Measurements from ENCODE around the gene FAM83B. TPM values are rescaled to one million over a fixed set of nuclear protein-coding genes. Genes with fewer than 3 reads are reported as not detected.

FAM83B gene
- total and polyA plus RNA-seq, 10 of the 15 experiments (the other 5 are each of a cell fraction or from before 2014, with no cell fraction given), result 0.05 TPM; not detected in 9

- TF ChIP-seq CEBPB (IDR thresholded peaks at IDR 0.05; ENCODE audit: borderline replicate concordance in 1 of 2, low read depth in 2 of 2, low read length in 2 of 2), result no peak
- TF ChIP-seq ZBTB4 (CRISPR knock-in tag; IDR thresholded peaks at IDR 0.05), result no peak
- TF ChIP-seq LARP7 (IDR thresholded peaks at IDR 0.05), result no peak
- no peak for TF ChIP-seq BCLAF1 (IDR thresholded peaks at IDR 0.05)
- TF ChIP-seq FOXM1 (IDR thresholded peaks at IDR 0.05; ENCODE audit: low read depth, low read length), result no peak
- TF ChIP-seq YY1 (IDR thresholded peaks at IDR 0.05; ENCODE audit: low read depth, low read length), result no peak
- no peak for TF ChIP-seq ZBTB40 (IDR thresholded peaks at IDR 0.05; ENCODE audit: borderline replicate concordance)
- TF ChIP-seq CREM (IDR thresholded peaks at IDR 0.05; ENCODE audit: low read depth), result no peak
- TF ChIP-seq SMARCA5 (IDR thresholded peaks at IDR 0.05), result no peak
Observed at GRCh38 chr6:54830216-54830615, 16.4 kb upstream of the FAM83B start (continued).

Data from GM12878 (cell line).